Measurements from ENCODE around the gene S1PR4.

Gene S1PR4

DNA sequence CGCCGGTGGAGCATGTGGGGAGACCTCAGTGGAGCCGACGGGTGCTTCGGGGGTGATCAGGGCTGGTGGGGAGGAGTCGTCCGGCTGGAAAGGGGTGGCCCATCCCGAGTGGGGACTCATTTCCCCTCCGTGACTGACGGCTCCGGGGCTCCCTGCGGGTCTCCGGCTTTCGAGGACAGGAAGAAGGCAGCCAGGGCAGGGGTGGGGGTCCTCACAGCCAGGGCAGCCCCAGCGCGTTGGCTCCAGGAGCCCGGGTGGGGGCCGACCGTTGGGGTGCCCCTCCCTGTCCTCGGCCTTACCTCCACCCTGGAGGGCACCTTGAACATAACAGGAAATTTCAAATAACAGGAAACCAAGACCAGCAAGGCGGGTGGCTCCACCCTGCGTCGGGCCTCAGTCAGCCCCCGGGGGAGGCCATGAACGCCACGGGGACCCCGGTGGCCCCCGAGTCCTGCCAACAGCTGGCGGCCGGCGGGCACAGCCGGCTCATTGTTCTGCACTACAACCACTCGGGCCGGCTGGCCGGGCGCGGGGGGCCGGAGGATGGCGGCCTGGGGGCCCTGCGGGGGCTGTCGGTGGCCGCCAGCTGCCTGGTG is at the start of gene S1PR4:
Gene S1PR4 (plus strand): TSS at position 393 of the 596 bp plus-strand sequence. CDS start 24 bp downstream, at position 417.
- DNase-seq (ENCODE audit: low read depth, low spot score): no peak

DNA sequence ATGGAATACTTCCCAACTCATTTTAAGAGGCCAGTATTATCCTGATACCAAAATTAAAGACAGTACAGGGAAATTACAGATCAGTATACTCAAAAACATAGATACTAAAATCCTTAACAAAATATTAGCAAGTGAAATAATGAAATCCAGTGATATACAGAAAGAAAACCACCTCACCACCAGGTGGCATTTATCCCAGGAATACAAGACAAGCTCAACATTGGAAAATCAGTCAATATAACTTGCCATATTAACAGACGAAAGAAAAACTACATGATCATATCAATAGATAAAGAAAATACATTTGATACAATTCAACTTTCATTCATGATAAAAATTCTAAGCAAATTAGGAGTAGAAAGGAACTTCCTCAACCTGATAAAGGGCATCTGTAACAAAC is 49.5 kb upstream of the S1PR4 start:
- DNase-seq (ENCODE audit: low read depth, low spot score): no peak

- DNase-seq (ENCODE audit: low read depth, low spot score): no peak
These were observed 47.4 kb upstream of the S1PR4 start for GRCh38 chr19:3131168-3131567.

DNA sequence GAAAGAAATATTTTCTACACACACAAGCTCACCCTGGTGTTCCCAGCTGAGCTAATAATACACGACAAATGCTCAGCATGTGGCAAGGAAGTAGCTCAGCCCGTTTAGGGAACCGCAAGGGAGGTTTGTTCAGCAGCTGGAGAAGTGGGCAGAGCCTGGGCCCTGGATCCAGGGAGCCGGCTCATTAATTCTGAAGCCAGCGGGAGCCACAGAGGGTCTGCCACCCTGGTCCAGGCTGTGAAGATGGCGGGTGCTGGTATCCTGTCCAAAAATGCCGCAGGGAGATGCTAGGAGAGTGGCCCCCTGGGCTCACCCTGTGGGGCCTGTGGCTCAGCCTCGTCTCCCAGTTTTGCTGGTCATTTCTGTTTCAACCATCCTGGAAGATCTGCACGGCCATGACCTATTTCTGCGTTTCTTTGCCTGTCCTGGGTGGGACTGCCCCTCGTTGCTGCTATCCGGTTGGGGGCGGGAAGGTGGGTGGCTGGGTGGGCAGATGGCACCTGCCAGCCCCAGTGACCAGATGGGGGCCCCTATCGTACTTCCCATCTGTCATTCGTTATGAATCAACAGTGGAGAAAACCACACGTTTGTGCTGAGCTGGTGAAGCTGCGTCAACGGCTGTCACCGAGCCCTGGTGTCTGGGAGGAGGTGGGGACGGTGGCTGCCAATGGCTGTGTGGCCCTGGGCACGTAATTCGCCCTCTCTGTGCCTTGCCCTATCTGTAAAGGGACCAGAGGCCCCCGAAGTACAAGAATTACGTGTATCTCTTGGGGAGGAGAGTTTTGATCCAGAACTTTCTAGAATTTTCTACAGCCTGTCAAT is 45.4 kb upstream of the S1PR4 start:
- DNase-seq (ENCODE audit: low read depth, low spot score): no peak

- no peak for DNase-seq (ENCODE audit: low read depth, low spot score)
These were observed 44.8 kb upstream of the S1PR4 start for GRCh38 chr19:3133793-3134116.

- DNase-seq (ENCODE audit: low read depth, low spot score): no peak
These were observed 42.4 kb upstream of the S1PR4 start, which contains the start of gene GNA15 for GRCh38 chr19:3135961-3136683. GNA15 (plus strand) TSS chr19:3136033; CDS start chr19:3136451, 418 bp downstream.

GRCh38 chr19:3136684-3137055 is 41.9 kb upstream of the S1PR4 start:
- DNase-seq (ENCODE audit: low read depth, low spot score): no peak

DNA sequence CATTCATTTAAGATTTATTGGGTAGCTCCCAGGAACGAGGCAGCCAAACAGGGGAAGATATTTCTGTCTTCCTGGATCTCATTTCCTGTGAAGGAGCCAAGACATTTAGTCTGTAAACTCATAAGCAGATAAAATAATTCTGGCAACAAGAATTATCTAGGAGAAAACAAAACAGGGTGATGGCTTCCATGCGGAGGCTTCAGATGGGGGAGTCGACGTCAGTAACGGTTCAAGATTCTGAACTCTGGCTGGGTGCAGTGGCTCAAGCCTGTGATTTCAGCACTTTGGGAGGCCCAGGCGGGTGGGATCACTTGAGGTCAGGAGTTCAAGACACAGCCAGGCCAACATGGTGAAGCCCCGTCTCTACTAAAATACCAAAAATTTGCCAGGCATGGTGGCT is 41.5 kb upstream of the S1PR4 start:
- DNase-seq (ENCODE audit: low read depth, low spot score): no peak

GRCh38 chr19:3138268-3138667 is 40.3 kb upstream of the S1PR4 start:
- DNase-seq (ENCODE audit: low read depth, low spot score): no peak

DNA sequence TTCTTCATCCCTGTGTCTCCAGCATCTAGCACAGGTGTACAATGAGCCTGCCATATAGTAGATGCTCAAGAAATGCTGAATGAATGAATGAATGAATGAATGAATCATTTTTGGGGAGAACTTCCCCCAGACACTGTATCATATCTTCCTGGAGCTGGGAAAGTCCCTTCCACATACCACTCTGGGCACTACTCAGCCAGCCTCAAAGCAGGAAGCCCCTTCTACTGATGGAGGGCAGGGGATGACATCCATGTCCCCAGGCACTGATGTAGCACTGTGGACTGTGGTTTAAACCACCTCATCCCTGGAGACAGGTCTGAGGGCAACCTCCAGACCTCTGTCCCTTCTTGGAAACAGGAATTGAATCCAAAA is 37.9 kb upstream of the S1PR4 start:
- DNase-seq (ENCODE audit: low read depth, low spot score): no peak

DNA sequence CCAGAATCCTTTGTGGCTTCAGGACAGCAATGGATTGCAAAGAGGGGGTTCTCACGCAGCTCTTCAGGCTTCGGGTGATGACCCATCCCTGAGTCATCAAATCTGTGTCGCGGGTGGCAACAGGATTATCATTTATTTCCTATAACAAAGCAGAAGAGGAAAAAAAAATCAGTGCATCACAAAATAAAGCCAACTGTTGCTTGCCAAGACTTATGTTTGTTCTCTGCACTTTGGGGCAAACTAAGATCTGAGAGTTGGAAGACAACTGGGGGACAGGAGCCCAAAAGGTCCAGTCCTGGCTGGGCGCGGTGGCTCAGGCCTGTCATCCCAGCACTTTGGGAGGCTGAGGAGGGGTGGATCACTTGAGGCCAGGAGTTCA is 36.3 kb upstream of the S1PR4 start:
- no peak for DNase-seq (ENCODE audit: low read depth, low spot score)

DNA sequence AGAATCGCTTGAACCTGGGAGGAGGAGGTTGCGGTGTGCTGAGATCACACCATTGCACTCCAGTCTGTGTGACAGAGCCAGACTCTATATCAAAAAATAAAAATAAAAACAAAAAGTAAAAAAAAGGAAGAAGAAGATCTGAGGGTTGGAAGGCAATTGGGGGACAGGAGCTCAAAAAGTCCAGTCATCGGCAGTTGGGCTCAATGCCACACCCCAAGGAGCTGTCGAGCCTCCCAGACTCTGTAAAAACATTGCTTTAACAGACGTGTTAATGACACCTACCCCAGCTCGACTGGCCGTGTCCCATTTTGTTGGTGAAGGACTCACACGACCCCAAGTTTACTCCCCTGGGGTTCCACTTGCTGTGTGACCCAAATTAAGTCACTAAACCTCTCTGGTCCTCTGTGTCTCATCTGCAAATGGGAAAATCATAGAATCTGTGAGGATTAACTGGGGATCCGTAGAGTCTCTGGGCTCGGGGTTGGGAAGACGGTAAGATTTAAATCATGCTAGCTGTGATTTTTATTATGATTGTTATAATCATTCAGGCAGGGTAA is 35.7 kb upstream of the S1PR4 start:
- DNase-seq (ENCODE audit: low read depth, low spot score): no peak

- DNase-seq (ENCODE audit: low read depth, low spot score): no peak
These were observed 32.5 kb upstream of the S1PR4 start for GRCh38 chr19:3145909-3146676.

DNA sequence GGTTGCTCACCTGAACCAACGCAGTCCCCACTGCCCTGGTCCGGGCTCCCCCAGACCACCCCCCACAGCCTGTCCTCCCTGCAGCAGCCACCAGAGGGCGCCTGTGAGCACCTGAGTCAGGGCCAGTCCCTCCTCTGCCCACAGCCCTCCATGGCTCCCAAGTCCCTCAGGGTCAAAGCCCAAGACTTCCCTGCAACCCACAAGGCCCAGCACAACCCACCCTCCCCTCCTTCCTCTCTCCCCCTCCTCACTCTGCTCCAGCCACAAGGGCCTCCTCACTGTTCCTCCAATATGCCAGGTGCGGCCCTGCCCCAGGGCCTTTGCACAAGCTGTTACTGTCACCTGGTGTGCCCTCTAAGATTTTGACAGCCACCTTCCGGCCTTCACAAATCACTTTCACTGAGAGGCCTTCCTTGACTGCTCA is 31.9 kb upstream of the S1PR4 start:
- DNase-seq (ENCODE audit: low read depth, low spot score): peak; percentile 49

GRCh38 chr19:3148503-3148902 is 30.1 kb upstream of the S1PR4 start:
- DNase-seq (ENCODE audit: low read depth, low spot score): no peak

DNA sequence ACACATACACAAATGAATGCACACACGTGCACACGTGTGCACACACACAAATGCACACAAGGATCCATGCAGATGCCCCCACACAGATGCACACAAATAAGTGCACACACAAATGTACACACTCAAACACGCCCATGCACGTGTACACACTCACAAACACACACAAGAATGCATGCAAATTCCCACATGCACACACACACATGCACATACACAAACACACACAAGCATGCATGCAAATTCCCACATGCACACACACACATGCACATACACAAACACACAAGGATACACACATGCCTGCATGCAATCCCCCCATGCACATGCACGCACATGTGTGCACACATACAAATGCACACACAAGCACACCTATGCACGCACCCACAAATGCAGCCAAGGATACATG is 29.5 kb upstream of the S1PR4 start:
- no peak for DNase-seq (ENCODE audit: low read depth, low spot score)

DNA sequence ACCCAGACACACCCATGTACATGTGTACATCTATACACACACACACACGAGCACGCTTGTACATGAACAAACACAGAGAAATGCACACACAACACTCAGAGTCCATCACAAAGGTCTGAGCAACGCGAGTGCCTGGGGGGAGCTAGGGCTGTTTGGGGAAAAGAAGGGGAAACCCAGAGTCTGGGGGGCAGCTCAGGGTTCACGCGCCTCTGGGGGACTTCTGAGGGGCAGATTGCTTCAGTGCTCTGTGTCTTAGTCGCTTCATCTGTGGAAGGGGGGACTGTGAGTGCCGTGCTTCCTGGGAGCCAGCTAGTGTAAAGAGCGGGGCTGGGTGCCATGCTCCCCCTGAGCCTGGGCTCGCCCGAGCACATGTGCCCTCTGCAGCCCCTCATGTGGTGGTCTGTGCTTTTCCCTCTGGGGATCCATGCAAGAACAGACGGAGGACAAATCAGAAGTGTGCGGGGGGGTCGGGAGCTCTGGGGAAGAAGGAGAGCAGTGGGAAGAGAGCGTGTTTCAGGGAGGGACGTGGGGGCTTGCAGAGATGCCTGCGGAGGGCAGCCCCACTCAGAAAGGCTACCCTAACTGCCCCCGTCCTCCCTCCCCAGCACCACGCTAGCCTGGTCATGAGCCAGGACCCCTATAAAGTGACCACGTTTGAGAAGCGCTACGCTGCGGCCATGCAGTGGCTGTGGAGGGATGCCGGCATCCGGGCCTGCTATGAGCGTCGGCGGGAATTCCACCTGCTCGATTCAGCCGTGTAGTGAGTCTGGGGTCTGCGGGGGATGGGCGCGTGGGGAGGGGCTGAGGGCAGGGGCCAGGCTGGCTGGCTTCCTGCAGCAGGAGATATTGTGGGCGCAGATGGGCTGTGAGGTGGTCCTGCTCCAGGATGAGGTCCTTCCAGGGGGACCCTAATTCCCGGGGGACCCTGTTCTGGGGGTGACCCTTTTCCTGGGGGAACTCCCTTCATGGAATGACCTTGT is 28.8 kb upstream of the S1PR4 start:
- DNase-seq (ENCODE audit: low read depth, low spot score): no peak

DNA sequence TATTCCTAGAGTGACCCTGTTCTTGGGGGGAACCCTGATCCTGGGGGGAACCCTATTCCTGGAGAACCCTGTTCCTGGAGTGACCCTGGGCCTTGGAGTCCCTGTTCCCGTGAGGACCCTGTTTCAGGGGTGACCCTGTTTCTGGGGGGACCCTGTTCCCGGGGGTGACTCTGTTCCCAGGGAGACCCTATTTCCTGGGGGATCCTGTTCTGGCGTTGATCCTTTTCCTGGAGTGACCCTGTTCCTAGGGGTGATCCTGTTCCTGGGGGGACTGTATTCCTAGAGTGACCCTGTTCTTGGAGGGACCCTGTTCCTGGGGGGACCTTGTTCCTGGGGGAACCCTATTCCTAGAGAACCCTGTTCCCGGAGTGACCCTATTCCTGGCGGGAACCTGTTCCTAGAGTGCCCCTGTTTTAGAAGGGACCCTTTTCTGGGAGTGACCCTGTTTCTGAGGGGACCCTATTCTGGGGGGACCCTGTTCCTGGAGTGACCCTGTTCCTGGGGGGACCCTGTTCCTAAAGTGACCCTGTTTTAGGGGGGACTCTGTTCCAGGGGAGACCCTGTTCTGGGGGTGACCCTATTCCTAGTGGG is 27.7 kb upstream of the S1PR4 start:
- DNase-seq (ENCODE audit: low read depth, low spot score): no peak

DNA sequence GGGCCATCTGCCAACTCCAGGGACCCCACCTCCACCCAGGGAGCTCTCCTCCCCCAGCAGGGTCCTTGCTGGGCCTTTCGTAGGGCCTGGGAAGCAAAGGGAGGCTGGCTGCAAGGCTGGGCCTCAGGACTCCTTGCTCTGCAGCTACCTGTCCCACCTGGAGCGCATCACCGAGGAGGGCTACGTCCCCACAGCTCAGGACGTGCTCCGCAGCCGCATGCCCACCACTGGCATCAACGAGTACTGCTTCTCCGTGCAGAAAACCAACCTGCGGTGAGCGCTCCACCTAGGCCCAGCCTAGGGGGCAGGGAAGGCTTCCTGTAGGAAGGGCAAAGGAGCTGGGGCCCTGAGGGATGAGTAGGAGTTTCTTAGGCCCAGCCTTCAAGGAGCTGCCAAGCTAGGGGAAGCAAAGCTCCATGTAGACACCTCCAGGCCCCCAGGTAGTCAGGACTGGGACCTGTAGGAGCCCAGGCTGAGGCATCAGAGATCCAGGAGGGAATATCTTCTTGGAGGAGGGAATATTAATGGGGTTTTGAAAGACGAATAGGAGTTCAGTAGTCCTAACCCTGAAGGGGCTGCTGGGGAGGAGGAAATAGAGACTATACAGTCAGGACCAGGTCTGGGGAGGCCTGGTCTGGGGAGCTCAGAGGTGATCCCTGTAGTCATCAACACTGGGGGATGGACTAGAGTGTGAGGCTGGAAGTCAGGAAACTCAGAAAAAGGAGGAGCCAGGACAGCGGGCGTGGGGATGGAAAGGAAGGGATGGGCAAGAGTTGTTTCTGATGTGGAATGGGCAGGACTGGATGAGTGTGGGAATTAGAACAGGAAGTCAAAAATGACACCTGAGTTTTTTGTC is 26.8 kb upstream of the S1PR4 start:
- DNase-seq (ENCODE audit: low read depth, low spot score): no peak

Measured in ELF-1 (cell line).